SK-N-SH (cell line): Measurements from ENCODE around the gene HLTF. TPM values are rescaled to one million over a fixed set of nuclear protein-coding genes. Genes with fewer than 3 reads are reported as not detected.

Experiments used
- CTCF ChIA-PET: fragments of 300-600, 350-600 bp; formaldehyde crosslinking; extraction: SDS; loops from one replicate; lab custom pipeline; 2021; lab: Yijun Ruan, JAX
- POLR2A ChIA-PET: fragments of 350-600 bp; sonication (Branson Sonifier 250); formaldehyde crosslinking; extraction: SDS; loops from one replicate; lab custom pipeline; 2020; ENCODE audit warnings: antibody characterized with exemption, inconsistent platforms; lab: Yijun Ruan, JAX
- DNase-seq: peaks from one replicate; pipeline ENCODE4 v3.0.0; 2012
- H2AFZ ChIP-seq: fragments of 200-600 bp; sonication (generic); 2 replicates; pipeline ENCODE4 v1.8.1; 2016; ENCODE audit warnings: antibody characterized with exemption, mild to moderate bottlenecking, low read depth
- H3F3A ChIP-seq: fragments of 200-600 bp; sonication (generic); replicated peaks from 2 replicates; pipeline ENCODE3; 2016; ENCODE audit warnings: antibody characterized with exemption, mild to moderate bottlenecking; ENCODE audit not compliant: insufficient read depth
- H3K27ac ChIP-seq, 2 experiments: fragments of 200-500 bp in 1 of 2; fragments of 200-600 bp in 1 of 2; sonication (Bioruptor generic) in 1 of 2; sonication (generic), shearing (Covaris generic) in 1 of 2; 2 replicates each; pipeline versions ENCODE4 v1.5.1 to v1.6.1; 2014 to 2016; ENCODE audit warnings: low read depth in 2 of 2, inconsistent platforms in 1 of 2, low read length in 1 of 2, mild to moderate bottlenecking in 1 of 2, mixed read lengths in 1 of 2
- H3K27me3 ChIP-seq: fragments of 200-600 bp; sonication (generic), shearing (Covaris generic); 2 replicates; pipeline ENCODE4 v1.6.1; 2016; ENCODE audit warnings: mixed run types; ENCODE audit not compliant: insufficient read depth
- H3K36me3 ChIP-seq, 2 experiments: fragments of 200-500 bp in 1 of 2; fragments of 200-600 bp in 1 of 2; sonication (Bioruptor generic) in 1 of 2; sonication (generic) in 1 of 2; replicated peaks in 1 of 2; 2 replicates each; pipeline versions ENCODE3 to v1.5.1; 2014 to 2016; ENCODE audit warnings: low read length in 1 of 2, mild to moderate bottlenecking in 1 of 2; ENCODE audit not compliant: insufficient read depth in 2 of 2, control insufficient read depth in 1 of 2
- H3K4me1 ChIP-seq, 2 experiments: fragments of 200-500 bp in 1 of 2; fragments of 200-600 bp in 1 of 2; sonication (Bioruptor generic) in 1 of 2; sonication (generic), shearing (Covaris generic) in 1 of 2; 2 replicates each; pipeline versions ENCODE4 v1.5.1 to v1.6.1; 2014 to 2016; ENCODE audit warnings: low read depth in 1 of 2, low read length in 1 of 2, mixed run types in 1 of 2; ENCODE audit not compliant: insufficient read depth in 2 of 2, control insufficient read depth in 1 of 2
- H3K4me2 ChIP-seq: fragments of 200-600 bp; sonication (generic), shearing (Covaris generic); 2 replicates; pipeline ENCODE4 v1.6.1; 2017; ENCODE audit warnings: mixed run types
- H3K4me3 ChIP-seq, 2 experiments: fragments of 200-500 bp in 1 of 2; fragments of 200-600 bp in 1 of 2; sonication (Bioruptor generic) in 1 of 2; sonication (generic), shearing (Covaris generic) in 1 of 2; 2 replicates each; pipeline versions ENCODE4 v1.5.1 to v1.8.1; 2014 to 2016; ENCODE audit warnings: low read depth in 2 of 2, inconsistent platforms in 1 of 2, low read length in 1 of 2, mild to moderate bottlenecking in 1 of 2, mixed read lengths in 1 of 2, moderate library complexity in 1 of 2
- H3K79me2 ChIP-seq: fragments of 200-600 bp; sonication (generic); 2 replicates; pipeline ENCODE4 v1.8.1; 2017; ENCODE audit warnings: mild to moderate bottlenecking; ENCODE audit not compliant: insufficient read depth
- H3K9ac ChIP-seq: fragments of 200-600 bp; sonication (generic); 2 replicates; pipeline ENCODE4 v1.6.1; 2017; ENCODE audit warnings: mixed run types
- H3K9me2 ChIP-seq: fragments of 200-600 bp; sonication (generic); 2 replicates; pipeline ENCODE4 v1.6.1; 2017; ENCODE audit warnings: mixed run types
- H3K9me3 ChIP-seq: fragments of 200-600 bp; sonication (generic); 2 replicates; pipeline ENCODE4 v1.6.1; 2017; ENCODE audit warnings: mixed run types, mild to moderate bottlenecking, moderate library complexity
- H4K20me1 ChIP-seq: fragments of 200-600 bp; sonication (generic); 2 replicates; pipeline ENCODE4 v1.6.1; 2017; ENCODE audit warnings: mild to moderate bottlenecking, mixed run types; ENCODE audit not compliant: insufficient read depth
- ELF1 ChIP-seq: IDR thresholded peaks from 2 replicates; pipeline ENCODE4 v1.4.0; 2012
- EP300 ChIP-seq, 2 experiments: IDR thresholded peaks; 2 replicates each; pipeline versions ENCODE4 v1.4.0 to v1.6.1; 2012; ENCODE audit warnings: borderline replicate concordance in 1 of 2, low read depth in 1 of 2, low read length in 1 of 2
- EZH2phosphoT487 ChIP-seq: fragments of 200-600 bp; sonication (generic); IDR thresholded peaks from 2 replicates; pipeline ENCODE4 v1.6.1; 2017; ENCODE audit warnings: low read depth, mixed run types, mild to moderate bottlenecking, antibody characterized with exemption, moderate library complexity, borderline replicate concordance
- GABPA ChIP-seq: IDR thresholded peaks from 2 replicates; pipeline ENCODE4 v1.4.0; 2012; ENCODE audit warnings: low read depth, mild to moderate bottlenecking
- GATA2 ChIP-seq: sonication (generic); formaldehyde crosslinking; IDR thresholded peaks from 2 replicates; pipeline ENCODE4 v1.5.0; 2020; ENCODE audit warnings: mild to moderate bottlenecking, missing genetic modification reagents
- JUND ChIP-seq: IDR thresholded peaks from 2 replicates; pipeline ENCODE4 v1.4.0; 2012
- MXI1 ChIP-seq: IDR thresholded peaks from 2 replicates; pipeline ENCODE4 v1.6.1; 2012; ENCODE audit warnings: mild to moderate bottlenecking, low read depth, low read length, improper control_type of control experiment
- NRF1 ChIP-seq: IDR thresholded peaks from 2 replicates; pipeline ENCODE4 v1.6.1; 2012; ENCODE audit warnings: low read depth, mild to moderate bottlenecking, low read length
- RAD21 ChIP-seq: IDR thresholded peaks from 2 replicates; pipeline ENCODE4 v1.6.1; 2012; ENCODE audit warnings: mild to moderate bottlenecking, low read length
- RCOR1 ChIP-seq: fragments of 150-350 bp; IDR thresholded peaks from 2 replicates; pipeline ENCODE4 v1.6.1; 2017; ENCODE audit warnings: antibody characterized with exemption, low read length
- RXRA ChIP-seq: IDR thresholded peaks from 2 replicates; pipeline ENCODE4 v1.4.0; 2012; ENCODE audit warnings: low read depth, mild to moderate bottlenecking, borderline replicate concordance
- SMC3 ChIP-seq: IDR thresholded peaks from 2 replicates; pipeline ENCODE4 v1.6.1; 2012; ENCODE audit warnings: low read depth, low read length, improper control_type of control experiment
- TAF1 ChIP-seq: IDR thresholded peaks from 2 replicates; pipeline ENCODE4 v1.6.1; 2012; ENCODE audit warnings: low read depth, mild to moderate bottlenecking, low read length, moderate library complexity, borderline replicate concordance
- YY1 ChIP-seq: IDR thresholded peaks from 2 replicates; pipeline ENCODE4 v1.4.0; 2012; ENCODE audit warnings: low read depth, mild to moderate bottlenecking
- WGBS: methylation state at CpG from one replicate; pipeline ENCODE4 v1.1.6; 2017; ENCODE audit warnings: low lambda C conversion rate; 5-methylcytosine and 5-hydroxymethylcytosine counted together
- polyA plus RNA-seq, 3 experiments: library from polyadenylated mRNA; depleted of rRNA; stranded (reverse); fragments of >200 nt; gene quantifications; 2 replicates each; pipeline ENCODE4 v1.2.3, GENCODE V29; 2012
- TF ChIP-seq, protein P1 (sequence below): fragments of 150-350 bp; IDR thresholded peaks from 2 replicates; pipeline ENCODE4 v1.6.1; 2017; ENCODE audit warnings: antibody characterized with exemption, low read length, low read depth, borderline replicate concordance

The HLTF gene
- polyA plus RNA-seq, 1 of the 3 experiments (the other 2 are of a cell fraction): 10.1 TPM

- Histone ChIP-seq H3K36me3 (peaks cover 26 to 50% of the 10 kb centered on the region in 2 experiments), H3K79me2 (no peaks in the 10 kb centered on the region; the same call in 1 of the 2 replicates), H3K9ac (no peak overlapping the region), H3F3A (no peaks in the 10 kb centered on the region), H3K9me2 (no peaks in the 10 kb centered on the region), H3K4me3 (no peak overlapping the region), H3K9me3 (no peaks in the 10 kb centered on the region), H3K4me1 (no peaks in the 10 kb centered on the region), H3K27ac (no peak overlapping the region), H3K4me2 (no peak overlapping the region), H2AFZ (no peak overlapping the region), H4K20me1 (no peaks in the 10 kb centered on the region), H3K27me3 (no peaks in the 10 kb centered on the region)
- TF ChIP-seq GABPA: no peak
- no peak for TF ChIP-seq TAF1
- ChIA-PET CTCF (no interaction called here), POLR2A (no interaction called here)
- DNase-seq: no peak
- 80% methylated on average over 7 of the region's 7 CpGs for WGBS
Observed at GRCh38 chr3:148998715-148999423, 87.5 kb downstream of the HLTF start.

DNA sequence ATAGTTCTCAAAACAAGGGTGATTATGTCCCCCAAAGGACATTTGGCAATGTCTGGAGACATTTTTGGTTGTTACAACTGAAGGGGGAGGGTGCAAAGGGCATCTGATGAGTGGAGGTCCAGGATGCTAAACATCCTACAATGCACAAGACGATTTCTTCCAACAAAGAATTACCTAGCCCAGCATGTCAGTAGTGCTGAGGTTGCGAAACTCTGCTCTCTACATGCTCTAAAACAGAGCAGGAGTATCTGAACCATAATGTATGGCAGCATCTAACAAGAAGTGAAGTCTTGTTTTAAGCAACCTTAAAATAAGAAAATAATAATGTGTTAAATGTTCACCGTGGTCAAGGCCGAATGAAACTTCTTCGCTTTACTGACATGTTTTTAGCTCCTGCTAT, 88.0 kb downstream of the HLTF start:
- no peak for DNase-seq
- Histone ChIP-seq H3K27me3 (no peaks in the 10 kb centered on the region), H4K20me1 (no peaks in the 10 kb centered on the region), H3K9me3 (no peaks in the 10 kb centered on the region), H3K4me2 (no peak overlapping the region), H3K36me3 (peaks cover 26 to 50% of the 10 kb centered on the region in 2 experiments), H3K79me2 (no peaks in the 10 kb centered on the region; the same call in 1 of the 2 replicates), H3K27ac (no peak overlapping the region), H3K4me1 (no peaks in the 10 kb centered on the region), H3K4me3 (no peak overlapping the region), H3K9me2 (no peaks in the 10 kb centered on the region)
- CTCF ChIA-PET: no interaction called here
- 96% methylated on average over 5 of the region's 5 CpGs for WGBS
- TF ChIP-seq YY1 (no peak), RXRA (no peak), ELF1 (no peak), EP300 (IDR thresholded peaks at IDR 0.05; ENCODE audit: borderline replicate concordance in 1 of 2, low read depth in 1 of 2, low read length in 1 of 2) (no peak), JUND (no peak), NRF1 (no peak), RAD21 (no peak), GATA2 (CRISPR knock-in tag) (no peak), MXI1 (no peak), SMC3 (no peak), EZH2phosphoT487 (no peak), RCOR1 (no peak)
- TF ChIP-seq, protein P1, sequence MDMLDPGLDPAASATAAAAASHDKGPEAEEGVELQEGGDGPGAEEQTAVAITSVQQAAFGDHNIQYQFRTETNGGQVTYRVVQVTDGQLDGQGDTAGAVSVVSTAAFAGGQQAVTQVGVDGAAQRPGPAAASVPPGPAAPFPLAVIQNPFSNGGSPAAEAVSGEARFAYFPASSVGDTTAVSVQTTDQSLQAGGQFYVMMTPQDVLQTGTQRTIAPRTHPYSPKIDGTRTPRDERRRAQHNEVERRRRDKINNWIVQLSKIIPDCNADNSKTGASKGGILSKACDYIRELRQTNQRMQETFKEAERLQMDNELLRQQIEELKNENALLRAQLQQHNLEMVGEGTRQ: no peak
- TF ChIP-seq, all 33 proteins: peak for 0
- POLR2A ChIA-PET: no interaction called here
- H3F3A ChIP-seq: no peaks in the 10 kb centered on the region
- H2AFZ ChIP-seq: no peak overlapping the region
- H3K9ac ChIP-seq: no peak overlapping the region
